GM21717 (cell line): ENCODE results near the gene EPHB6.

Experiments used
- ATAC-seq: cut with Tn5 transposase; IDR thresholded peaks from one replicate; pipeline ENCODE4 v1.9.1; 2021; ENCODE audit warnings: mild to moderate bottlenecking, moderate library complexity; ENCODE audit not compliant: unreplicated experiment

EPHB6 gene

DNA sequence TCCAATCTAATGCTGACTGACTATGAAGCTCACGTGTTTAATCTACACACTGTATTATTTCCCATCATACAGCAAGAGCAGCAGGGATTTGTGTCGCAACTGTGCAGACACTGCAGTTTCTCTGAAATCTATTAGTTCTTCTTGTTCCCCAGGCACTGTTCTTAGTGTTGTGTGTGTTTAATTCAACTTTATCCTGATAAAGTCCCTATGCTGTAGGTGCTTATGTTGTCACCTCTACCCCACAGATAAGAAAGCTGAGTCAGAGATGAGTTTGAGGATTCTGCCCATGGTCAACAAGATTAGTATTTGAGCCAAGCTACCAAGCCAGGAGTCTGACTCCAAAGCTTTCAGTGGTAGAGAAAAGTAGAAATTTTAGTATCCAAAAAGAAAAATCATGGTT is 22.5 kb upstream of the EPHB6 start:
- ATAC-seq, result no peak

DNA sequence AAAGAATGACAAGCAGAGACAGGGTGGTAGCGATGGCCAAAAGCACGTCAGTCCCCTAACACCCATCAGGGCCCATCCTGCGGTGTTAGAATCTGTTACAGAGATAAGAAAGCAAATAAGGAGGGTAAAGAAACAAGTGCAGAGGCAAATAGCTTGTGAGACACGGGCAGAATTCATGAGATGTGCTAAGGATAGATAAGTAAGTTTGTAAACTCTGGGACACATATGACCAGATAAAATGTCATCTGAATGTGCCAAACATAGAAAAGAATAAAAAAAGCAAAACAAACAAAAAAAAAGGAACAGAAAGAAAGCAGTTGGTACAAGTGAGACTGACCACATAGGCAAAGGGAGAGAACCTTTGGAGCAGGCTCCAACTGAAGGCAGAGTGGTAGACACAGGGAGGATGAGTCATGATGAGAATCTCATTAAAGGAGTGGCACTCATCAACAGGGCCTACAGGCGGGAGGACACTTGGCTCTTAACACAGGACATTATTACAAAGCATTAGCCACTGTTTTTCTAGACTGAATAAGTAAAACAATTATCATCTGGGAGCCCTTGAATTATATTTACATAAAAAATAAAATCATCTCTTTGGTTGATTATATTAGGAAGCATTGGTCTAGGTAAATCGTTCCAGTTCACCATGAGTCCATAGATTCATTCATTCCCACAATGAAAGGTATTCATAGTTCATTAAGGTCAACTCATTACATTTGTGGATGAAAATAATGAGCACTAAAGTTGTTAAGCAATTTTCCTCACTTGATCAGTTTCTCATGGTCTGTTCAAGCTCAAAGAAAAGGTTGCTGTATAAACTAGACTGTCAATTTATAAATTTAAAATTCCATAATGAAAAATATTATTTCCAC is 21.5 kb upstream of the EPHB6 start:
- peak; percentile 80 for ATAC-seq

DNA sequence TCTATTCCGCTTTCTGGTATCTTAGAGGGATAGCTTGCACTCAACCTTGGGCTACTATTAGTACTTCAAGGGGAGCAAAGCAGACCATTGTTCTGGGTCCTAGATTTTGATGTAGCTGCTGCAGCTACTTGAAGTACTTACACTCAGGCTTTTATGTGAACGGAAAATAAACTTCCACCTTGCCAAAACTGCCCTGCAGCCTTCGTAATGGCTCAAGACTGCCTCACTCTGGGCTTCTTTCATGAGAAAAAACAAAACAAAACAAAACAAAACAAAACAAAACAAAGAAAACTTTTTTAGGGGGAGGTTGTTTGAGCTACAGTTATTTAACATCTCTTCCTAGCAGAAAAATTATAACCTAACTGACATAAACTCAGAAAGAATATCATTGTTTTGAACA is 19.4 kb upstream of the EPHB6 start:
- ATAC-seq, result no peak

DNA sequence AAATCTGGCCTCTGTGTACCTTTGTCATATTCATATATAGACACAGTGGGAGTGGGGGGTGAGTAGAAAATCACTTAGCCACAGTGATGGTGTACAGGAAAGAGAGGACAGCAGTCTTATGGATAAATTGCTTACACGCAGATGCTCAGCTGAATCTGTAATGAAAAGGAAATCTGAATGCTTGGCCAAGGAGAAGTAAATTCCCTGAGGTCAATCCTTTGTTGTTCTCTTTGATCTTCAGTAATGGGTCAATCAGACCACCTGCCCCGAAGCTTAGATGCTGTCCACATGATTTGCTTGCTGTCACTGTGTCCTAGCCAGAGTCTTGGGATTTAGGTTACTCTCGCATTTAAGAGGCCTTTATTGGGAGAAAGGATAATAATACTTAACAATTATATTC is 18.4 kb upstream of the EPHB6 start:
- no peak for ATAC-seq

DNA sequence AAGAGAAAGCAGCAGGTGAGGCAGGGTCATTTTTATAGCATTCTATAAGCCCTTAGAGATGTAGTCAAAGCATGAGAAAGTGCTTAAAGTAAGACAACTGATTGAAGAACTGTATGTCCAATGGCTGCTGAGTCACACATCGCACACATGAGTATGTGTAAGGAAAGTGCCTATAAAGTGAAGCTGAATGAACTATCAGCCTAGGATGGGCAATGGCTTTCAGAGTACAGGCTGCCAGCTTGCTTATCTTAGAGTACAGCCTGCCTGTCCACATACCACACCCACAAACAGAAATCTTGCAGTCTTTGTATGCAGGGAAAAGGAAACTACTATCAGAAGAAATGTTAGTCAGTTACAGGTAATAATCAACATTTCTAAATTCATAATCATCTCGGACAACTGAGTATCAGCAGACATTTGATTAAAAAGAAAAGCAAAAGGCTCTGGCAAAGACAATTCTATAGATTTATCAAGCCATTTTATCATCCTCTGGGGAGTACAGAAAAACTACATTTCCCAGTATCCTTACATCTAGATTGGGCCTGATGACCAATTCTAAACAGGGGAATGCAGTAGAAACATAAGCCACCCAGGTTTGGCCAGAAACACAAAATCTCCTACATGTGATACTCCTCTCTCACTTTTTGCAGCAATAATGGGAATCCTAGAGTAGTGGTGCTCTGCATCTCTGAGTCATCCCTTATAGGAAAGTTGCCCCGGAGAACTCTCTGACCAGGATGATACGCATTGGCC is 16.2 kb upstream of the EPHB6 start:
- ATAC-seq, result no peak

DNA sequence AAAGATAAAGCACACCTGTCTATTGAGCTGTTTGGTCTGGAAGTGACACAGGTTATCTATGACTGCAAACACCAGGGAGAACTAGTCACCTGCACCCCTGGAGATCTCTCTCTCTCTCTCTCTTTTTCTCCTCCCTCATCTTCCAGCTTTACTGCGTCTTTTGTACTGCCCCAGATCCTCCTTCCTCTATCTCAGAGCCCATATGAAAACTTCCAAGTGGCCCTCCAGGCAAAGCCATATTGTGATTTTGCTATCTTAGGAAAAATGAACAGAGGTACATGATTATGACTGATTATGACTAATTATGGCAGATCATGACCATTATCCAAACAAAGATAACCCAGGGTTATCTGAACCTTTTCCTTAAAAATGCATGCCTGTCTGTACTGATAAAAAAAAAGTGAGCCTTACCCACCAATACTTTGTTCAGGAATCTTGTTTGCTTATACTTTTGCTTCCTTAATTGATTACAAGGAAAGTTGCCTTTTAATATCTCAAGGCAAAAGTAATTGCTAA is 12.6 kb upstream of the EPHB6 start:
- ATAC-seq, result no peak

DNA sequence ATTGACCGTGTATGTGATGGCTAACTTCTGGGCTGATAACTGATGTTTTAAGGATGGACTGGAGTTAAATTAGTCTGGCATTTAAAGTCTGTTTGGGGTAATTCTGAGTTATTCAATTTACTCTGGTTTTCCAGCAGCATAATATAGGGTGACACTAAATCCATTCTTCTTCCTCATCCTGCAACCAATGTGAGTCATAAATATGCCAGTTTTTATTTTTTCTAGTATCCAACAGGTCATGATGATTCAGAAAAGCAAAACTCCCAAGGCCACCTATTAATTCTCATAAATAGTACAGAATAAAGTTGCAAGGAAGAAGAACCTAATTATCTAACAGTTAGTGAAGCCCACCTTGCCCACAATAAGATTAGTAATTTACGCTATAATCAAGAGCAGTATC is 7.5 kb upstream of the EPHB6 start:
- ATAC-seq, result no peak

DNA sequence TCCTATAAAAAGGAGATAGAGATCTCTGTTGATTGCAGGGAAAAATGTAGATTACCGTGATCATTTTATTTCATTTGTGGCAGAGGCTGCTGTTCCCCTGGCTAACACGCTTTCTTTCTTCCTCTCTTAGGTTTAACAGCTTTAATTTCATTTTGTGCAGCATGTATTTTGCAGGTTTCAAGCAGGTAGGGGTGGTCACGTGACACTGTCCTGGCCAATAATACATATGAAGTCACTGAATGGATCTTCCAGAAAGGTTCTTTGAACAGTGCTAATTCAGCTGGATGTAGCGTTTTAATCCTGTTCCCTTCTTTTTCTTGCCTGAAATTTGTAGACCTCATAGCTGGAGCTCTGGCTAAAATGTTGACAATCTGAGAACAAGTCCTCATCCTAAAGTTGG is 3.6 kb upstream of the EPHB6 start:
- no peak for ATAC-seq

DNA sequence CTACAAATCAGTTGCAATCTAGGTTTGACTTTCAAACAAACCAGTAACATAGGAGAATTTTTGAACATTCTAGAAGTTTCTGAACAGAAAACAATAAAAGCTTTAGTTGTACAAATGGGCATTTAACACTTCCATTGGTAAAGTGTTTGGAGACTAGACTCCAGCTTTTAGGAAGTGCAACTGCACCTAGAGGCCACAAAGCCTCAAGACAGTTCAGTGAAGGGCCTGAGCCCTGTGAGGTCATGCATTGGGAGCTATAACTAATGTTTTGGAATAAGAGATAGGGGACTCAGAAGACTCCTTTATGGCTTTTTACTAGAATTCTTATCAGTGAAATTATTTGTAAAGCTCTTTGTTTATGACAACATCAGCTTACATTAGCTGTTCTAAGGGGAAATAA is 3.0 kb upstream of the EPHB6 start:
- no peak for ATAC-seq

DNA sequence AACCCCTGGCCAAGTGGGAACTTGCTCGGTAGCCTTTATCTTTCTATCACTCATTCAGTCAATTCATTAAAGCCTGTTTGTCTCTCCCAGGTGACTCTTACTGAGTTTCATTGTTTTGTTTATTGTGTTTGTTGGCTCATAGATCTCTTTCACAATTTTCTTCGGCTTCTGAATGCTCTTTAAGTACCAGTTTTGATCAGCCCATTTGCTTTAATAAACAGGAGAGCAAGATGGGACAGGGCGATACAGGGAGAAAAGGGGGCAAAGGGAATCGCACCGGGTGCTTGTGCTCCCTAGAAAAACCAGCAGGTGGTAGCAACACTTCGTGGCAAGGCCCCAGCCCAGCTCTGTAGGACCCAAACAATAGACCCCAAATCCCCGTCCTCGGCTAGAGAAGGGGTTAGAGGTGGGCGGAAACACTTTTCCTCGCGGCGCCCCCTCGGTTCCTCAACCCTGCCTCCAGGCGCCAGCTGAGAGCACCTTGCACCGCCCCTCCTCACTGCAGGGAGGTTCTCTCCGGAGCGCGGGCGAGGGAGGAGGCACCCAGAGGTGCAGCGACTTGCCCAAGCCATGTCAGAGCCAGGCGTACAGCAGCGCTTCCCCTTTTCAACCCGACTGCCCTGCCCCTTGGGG is 1.0 kb upstream of the EPHB6 start:
- peak; percentile 92 for ATAC-seq

DNA sequence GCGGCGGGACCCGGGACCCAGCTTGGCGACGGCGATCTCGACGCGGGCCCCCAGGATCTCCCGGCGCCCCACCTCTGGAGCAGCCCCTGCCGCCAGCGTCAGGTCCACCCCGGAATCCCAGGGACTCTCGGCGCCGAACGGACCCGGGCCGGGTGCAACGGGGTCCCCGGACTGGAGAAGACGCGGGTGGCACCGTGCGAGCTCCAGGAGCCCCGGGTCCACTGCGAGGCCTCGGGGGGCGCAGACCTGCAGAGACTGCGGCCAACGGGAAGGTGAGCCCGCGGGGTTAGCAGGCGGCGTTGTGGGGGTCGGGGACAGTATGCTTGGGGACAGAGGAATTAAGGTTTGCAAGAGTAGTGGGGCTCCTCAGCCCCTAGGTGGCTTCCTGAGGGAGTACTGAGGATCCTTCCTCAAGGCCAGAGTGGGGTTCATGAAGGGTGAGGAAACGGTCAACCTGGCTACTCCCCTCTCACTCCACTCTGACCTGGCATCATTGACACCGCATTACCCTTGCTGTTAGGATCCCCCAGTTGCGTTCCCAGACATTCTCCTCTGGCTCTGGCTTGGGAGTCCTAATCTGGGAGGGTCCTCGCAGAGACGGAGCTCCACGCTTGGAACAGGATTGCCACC is 353 bp downstream of the EPHB6 start:
- ATAC-seq, result no peak

DNA sequence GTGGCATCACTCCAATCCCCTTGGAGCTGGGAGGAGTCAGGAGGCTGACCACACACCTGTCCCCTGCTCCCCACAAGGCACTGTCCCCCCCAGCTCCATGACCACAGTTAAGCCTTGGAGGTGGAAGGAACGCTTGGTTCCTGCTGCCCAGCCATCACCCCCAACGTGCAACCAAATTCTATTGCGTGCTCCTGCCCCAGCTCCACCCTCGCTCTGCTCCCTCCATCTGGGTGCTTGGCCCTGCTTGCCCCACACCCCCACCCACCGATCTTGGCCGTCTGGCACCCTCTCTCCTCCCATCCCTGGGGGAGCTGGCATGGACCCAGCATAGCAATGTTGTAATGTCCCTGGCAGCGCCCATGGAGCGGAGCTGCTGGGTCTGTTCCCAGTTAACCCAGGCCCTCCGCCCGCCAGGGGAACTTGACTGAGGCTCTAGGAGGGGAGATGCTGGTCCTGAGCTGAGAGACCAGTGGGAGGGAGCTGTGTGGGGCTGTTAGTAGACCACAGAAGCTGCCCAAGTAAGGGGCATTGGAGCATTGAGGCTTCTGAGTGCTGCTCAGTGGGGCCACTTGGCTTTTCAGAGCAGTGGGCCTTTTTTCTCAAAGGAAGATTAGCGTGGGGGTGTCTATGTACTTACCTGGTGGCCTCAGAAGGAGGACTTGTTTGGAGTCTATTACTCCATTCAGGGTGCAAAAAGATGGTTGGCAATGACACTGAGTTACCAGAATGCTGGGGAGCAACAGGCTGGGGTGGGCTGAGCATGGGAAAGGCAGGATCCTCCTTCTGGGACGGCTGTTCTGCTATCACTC is 1.1 kb downstream of the EPHB6 start:
- ATAC-seq, result no peak

DNA sequence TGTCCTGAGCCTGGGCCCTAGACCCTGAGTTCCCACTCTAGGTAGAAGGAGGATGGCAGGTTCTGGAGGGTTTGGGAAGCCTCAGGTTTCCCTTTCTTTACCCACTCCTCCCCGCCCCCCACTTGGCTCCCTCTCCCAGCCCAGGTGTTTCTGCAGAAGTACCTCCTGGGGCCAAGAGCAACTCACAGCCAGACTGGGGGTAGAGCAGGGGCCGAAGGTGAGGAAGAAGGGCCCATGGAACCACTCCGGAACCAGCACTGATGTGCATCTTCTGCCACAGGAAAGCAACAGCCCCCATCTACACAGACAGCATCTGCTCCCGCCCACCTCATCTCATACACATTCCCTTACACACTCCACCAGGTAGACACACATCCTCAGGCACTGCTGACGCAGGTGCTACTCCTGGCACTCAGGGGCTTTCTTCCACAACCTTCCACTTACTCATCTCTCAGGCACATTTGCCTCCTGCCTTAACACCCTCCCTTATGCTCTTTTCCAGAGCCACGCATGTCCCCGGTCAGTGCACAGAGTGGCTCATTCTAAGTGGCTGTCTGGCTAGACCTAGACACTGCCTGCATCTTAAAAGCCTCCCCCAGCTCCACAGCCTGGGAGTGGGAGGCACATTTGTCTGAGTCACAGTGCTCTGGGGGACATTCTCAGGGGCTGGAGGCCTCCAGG is 1.8 kb downstream of the EPHB6 start:
- no peak for ATAC-seq

DNA sequence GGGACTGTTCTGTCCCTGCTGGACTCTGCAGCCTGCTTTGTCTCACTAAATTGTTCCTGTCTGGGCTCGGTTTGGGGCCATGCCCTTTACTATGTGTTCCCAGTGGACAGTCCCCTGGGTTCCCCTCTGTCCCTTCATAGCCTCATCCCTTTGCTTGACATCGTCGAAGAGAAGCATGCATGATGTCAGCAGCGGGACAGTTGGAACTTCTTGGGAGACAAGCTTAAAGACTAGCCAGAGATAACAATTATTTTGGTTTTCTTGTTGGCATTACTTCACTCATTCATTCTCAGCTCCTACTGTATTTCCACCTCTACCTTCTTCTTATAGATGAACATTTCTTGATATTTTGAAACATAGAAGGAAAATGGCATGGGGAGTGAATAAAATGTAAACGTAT is 2.7 kb downstream of the EPHB6 start:
- ATAC-seq, result no peak

DNA sequence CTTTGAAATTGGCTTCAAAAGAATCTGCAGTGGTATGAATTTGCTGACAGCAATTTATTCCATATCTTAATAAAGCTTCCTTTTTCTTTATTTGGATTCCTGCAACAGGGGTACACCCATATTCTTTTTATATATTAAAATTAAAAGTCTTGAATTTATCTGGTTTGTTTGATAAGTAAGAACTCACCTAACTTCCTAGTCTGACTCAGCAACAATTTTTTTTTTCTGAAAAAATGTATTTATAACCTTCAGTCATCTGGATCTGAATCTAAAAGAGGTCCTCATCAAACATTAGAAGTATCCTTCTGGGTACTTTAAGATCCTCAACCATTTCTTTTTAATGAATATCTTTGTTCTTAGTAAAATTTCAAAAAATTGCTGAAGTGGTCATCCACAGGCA is 4.5 kb downstream of the EPHB6 start:
- no peak for ATAC-seq

DNA sequence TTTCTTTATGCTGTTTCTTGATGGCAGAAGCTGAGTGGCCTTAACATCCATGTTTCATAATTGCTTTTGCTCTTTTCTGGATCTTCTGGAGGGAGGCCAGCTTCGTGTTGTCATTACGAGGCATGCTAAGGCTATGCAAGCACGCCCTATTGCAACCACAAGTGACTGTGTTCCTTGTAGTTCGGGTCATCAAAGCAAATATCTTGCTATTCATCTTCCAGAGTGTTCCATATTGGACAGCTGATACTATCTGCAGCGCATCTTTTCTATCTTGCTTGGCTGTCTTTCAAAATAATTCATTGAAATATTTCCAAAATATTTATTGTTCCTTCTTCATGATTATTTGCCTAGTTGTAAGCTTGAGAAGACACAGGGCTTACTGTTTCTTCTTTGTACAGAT is 5.0 kb downstream of the EPHB6 start:
- ATAC-seq, result no peak

DNA sequence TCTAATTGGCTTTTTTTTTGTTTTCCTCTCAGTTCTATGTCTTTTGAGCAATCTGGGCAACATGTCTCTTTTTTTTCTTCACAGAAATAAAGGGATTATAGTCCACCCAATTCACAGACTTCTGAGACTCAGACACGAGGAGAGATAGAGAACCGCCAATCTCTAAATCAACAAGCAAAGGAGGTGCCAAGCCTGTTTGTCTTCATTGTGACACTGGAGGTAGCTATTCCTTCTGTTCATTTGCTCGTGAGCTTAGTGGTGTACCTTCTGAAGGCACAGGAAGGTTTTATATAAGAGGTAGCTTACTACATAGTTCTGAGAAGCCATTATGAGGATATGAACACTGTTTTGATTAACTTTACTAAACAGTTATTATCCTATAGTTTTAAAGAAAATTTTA is 6.1 kb downstream of the EPHB6 start:
- ATAC-seq, result no peak

DNA sequence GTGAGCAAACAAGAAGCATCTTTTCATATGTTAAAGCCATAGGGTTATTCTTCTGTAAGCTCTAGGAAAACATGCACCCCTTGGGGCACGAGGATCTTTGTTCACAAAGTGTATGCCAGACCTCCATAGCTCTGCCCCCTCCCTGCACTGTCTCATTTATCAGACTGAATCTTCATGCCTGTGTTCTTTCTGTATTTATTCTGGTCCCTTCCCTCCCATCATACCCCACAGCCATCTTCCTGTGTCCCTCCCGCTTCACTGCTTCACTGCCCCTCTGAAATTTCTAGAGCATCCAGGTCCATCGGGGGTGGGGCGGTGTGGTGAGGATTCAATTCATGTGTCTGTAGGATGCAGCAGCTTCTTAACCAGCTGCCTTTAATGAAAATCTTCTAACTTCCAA is 7.5 kb downstream of the EPHB6 start:
- ATAC-seq, result no peak

DNA sequence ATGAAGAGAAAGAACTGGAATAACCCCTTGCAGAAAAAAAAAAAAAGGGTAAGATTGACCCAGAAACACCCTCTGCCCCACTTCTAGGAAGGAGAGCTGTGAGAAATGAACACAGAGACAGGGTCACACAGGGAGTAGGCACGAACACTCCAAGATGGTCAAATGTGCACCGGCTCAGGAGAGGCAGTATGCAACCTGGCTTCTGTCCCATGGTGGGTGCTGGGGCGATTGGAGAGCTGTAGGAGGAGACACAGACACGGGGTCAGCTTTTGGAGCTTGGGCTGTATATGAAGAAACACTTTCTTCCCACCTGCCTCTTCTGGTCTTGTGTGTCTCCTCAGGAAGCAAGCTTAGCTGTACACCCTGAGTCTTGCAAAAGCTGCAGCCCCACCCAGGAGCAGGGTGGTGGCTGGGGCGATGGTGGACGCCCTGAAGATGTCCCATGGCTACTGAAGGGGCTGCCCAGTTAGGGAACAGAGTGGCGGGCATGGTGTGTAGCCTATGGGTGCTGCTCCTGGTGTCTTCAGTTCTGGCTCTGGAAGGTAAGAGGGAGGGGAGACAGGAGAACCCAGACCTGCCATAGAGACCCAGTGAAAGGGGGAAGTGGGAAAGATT is 8.0 kb downstream of the EPHB6 start:
- ATAC-seq, result no peak
